Midbrain (tissue), 1 donor: ENCODE results near the gene ATP13A5.

Source experiments
- DNase-seq: peaks from one replicate; lab custom pipeline; 2025; lab: John Stamatoyannopoulos, UW

The ATP13A5 gene

DNA sequence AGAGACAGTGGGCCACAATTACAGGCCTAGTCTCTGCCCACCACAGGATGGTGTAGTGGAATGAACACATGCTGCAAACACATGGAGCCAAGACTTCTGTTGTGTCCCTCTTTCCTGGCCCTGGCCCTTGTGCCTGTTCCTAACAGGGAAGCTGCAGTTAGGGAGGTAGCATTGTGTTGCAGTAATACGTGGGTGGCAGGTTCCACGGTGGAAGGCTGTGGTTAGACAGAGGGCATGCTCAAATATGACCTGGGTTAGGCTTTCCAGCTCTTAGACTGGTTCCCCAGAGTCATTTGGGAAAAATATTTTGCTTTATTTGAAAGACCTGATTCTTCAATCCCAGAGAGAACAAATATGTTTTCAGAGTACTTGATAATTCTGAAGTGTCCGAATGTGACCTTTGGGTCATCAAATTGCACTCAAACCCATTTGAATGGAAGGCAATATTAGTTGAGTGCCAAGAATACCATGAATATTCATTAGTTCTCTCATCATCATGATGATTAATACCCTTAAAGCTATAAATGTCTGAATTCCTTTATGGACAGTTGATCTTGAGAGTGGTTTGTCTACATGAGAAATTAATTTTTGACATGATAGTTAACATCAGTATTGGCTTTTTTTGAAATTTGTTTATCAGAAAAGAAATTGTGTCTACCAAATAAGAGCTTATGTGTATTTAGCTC is 109.1 kb downstream of the ATP13A5 start:
- DNase-seq: no peak

DNA sequence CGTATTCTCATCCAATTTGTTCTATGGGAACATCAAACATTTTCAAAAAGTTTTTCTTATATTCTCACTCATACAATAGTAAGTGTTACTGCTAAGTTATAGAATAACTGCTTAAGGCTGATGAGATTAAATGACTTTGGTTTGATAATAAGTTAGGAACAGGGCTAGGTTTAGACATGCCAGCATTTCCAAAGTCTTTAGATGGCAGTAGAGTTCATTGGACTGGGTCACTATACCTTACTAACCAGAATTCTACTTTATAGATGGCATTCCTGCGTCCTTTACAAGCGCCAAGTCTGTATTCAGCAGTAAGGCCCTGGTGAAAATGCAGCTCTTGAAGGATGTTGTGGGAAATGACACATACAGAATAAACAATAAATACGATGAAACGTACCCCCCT is 115.8 kb downstream of the ATP13A5 start:
- no peak for DNase-seq

DNA sequence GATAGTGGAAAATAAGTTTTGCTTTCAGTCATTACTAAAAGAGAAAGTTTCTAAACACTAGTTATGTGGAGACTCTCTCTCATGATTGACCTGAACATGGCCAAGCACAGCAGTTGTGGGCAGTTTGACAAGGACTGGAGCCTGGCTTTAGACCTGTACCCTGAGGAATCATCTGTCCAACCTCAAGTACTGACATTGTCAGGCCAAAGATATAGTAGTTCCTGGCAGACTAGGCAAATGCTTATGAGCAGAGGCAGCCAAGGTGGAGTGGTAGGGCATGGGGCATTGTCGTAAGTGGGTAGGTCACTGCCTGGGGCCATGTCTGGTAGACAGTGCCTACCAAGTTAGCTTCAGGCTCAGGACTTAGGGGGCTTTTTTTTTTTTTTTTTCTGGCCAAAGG is 116.6 kb downstream of the ATP13A5 start:
- no peak for DNase-seq

DNA sequence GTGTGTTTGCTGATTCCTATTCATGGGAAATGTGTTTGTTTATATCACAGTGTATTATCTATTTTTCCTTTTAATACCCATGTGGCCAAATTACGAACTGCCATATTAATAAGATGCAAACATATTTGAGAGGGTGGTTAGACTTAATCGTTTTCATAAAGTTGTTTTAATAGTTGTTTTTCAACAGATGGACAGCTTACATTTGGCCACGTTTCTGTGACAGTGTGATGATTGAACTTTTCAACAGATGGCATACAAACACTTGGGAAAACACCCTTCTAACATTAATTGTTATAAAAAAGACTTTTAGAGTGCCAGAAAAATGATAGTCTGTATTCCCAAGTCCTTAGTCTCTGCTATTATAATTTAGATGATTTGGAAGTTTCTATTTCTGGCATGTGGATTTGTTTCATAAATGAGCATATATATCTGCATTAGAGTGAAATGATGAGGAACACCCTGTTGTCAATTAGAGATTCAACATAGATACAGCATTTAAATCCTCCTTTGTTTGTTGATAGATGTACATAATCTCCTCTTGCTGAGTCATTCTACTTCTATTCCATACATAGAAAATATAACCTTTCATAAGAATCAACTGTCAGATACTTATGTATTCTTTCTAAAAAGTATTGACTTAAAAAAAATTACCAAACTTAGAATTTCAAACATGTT is 124.4 kb downstream of the ATP13A5 start:
- DNase-seq: no peak

DNA sequence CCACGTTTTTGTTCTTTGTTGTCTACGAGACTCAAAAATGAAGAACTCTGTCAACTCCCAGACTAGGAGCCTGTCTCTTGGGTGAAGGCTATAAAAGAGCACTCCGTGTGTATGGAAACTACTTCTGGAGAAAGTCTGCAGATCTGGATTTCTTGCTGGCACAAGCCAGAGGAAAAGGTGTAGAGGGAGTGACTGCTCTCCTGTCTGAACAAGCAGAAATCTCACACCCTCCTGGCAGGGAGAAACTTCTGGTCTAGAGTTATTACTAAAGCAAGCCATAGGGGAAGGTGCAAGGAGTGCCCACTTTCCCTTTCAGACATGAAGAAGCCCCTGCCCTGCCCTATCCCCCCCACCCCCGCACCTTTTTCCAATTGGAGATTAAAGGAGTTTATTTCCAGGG is 128.1 kb downstream of the ATP13A5 start:
- no peak for DNase-seq

DNA sequence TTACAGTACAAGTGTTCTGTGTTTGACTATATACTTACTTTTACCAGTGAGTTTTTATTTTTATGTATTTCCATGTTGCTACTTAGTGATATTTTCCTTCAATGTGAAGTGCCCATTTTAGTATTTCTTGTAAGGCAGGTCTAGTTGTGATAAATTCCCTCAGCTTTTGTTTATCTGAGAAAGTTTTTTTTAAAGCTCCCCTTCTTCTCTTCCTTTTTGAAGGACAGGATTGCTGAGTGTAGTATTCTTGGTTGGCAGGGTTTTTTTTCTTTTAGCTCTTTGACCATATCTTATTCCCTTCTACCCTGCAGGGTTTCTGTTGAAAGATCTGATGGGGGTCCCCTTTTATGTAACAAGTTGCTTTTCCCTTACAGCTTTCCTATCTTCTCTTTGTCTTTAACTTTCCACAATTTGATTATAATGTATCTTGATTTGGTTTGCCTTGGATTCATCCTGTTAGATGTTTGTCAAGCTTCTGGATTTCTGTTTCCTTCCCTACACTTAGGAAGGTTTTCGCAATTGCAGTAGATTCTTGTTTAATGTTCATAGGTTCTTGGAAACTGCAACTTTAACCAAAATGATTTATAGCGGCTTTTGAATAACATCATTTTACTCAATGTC is 129.6 kb downstream of the ATP13A5 start:
- DNase-seq: no peak

DNA sequence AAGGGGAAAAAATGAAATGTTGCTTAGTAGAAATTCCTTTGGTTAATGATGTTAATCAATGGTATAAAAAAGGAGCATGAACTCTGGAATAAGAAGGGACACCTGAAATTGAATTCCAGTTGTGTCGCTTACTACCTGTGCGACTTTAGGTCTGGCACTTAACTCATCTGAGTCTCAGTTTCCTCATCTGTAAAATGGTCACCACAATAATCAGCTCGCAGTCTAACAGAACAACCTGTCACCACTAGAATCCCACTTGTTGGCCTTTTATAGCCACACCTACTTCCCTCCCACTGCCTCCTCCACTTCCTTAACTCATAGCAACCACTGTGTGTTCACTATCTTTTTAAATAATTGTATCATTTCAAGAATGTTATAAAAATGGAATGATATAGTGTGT is 135.0 kb downstream of the ATP13A5 start:
- no peak for DNase-seq

DNA sequence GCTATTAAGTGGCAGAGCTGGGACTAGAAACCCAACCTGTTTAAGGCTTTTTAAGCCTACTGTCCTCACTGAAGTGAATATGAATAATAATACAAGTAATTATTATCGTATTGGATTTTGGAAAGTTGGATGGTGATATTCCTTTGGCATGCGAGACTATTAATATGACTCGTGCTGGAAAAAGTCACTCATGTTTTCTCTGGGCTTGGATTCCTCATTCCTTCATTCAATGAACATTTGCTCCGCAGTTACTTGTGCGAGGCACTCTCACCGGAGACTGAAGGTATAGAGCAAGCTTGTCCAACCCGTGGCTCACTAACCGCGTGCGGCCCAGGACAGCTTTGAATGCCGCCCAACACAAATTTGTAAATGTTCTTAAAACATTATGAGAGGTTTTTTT is 136.8 kb downstream of the ATP13A5 start:
- DNase-seq: no peak

DNA sequence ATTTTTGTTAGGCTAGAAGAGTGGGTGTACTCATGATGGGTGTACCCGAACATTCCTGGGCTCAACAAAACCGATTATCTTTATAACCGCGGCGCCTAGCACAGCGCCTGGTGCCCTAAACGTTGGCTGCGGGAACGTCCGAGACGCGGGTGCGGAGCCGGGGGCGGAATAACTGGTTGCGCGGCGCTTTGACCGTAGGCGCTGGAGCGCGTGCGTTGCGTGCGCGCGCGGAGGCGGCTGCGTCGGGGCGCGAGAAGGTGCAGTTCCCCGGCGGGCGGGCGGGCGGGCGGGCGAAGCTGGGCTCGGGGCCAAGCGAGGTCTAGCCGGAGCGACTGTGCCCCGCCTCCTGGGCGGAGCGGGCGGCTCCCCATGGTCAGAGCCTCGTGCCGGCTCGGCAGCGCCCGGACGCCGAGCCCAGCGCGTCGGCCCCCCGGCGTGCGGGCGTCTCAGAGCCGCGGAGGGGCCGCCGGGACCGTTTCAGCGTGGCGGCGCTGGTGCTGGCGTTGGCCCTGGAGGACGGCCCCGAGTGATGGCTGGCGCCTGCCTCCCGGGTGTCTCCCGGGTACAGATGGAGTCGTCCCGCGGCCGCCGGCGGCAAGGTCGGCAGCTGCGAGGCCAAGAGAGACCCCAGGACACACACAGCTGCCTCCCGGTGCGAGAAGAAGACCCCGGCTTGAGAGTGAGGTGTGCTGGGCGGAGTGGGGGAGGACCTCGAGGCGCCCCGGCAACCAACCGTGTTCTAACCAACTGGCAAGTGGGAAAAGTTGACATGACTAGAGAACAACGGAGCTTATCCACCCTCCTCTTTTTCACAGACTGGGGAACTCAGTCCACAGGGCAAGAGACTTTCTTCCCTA is 137.5 kb downstream of the ATP13A5 start, which contains the start of gene PLAAT1:
TSS of gene PLAAT1 (plus strand) at position 373 of the 857 bp plus-strand sequence. CDS start 14,429 bp downstream, outside the sequence.
- peak; percentile 55 for DNase-seq

DNA sequence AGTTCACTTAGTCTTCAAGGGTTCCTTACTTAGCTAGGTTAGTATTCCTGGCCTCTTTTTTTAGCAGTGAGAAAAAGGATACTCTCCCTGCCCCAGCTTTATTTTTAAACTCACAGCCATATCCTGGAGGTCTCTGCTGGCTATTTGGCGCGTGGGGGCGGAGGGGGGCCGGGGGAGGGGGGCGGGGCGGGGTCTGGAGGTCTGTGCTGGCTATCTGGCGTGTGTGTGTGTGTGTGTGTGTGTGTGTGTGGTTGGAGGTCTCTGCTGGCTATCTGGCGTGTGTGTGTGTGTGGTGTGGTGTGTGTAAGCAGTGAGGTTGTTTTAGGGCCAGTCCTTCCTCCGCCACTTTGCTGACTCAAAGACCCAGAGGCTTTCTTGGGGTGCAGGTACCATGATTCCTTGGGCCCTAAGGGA is 138.1 kb downstream of the ATP13A5 start:
- DNase-seq: no peak

DNA sequence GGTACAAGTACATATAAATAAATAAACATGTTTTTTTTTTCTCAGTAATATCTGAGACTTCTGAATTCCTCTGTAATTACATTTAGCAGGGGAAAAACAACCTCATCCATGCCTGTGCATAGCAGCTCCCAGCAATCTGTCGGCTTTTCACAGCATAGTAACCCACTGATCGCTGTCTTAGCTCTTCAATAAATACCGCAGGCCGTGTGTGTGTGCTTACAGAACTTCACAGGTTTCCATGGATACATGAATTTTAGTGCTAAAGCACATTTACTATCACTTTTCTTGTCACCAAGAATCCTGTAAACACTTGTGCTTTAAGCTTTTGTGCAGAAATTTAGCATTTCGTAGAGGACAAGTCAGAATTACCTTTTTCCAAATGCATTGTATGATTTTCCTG is 141.5 kb downstream of the ATP13A5 start:
- DNase-seq: no peak

DNA sequence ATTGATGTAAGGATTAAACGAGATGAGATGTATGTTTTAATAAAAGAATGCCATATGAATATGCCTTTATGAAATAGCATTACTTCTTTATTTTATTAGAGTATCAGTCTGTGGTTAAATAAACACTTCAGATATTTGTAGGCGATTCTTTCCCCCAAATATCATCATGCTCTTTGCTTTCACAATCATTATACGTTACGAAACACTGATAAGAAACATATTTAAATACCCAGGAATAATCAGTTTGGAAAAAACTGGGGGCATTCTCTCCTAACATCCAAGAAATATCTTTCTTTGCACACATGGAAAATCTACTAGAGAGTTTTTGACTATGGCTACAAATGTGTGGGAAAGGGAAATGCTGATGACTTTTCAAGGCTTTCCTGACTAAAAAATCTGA is 142.0 kb downstream of the ATP13A5 start:
- DNase-seq: no peak

DNA sequence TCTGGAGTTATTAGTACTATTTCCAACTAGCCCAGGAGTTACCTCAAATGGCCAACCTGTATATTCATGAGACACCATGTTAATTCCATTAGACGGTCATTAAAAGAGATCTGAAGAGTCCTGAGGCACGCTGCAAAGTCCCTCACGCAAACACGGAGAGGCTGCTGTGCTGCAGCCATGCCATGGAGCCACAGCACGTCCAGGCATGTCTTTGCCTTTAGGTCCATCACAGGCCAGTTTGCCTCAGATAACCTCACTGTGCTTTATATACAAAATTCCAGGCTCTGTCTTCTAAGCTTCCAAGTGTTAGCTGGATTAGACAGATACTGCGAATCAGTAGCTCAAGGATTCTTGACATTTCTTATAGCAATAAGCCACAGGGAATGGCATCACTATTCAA is 147.4 kb downstream of the ATP13A5 start:
- DNase-seq: no peak

DNA sequence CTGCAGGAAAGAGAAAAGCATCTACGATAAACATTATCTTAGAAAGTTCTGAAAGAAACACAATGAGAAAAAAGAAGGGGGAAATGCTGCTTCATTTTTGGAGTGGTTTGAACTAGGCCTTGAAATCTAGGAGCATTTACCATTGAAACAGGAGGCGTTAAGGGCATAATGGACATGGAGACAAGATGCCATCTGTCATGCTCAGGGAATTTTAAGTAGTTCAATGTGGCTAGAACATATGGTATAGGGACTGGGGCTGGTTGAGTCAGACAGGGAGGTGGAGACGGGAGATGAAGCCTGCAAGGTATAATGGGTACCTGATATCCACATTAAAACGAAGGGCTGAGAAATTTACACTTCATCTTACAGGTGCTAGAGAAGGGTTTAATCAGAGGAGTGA is 147.9 kb downstream of the ATP13A5 start:
- DNase-seq: no peak

DNA sequence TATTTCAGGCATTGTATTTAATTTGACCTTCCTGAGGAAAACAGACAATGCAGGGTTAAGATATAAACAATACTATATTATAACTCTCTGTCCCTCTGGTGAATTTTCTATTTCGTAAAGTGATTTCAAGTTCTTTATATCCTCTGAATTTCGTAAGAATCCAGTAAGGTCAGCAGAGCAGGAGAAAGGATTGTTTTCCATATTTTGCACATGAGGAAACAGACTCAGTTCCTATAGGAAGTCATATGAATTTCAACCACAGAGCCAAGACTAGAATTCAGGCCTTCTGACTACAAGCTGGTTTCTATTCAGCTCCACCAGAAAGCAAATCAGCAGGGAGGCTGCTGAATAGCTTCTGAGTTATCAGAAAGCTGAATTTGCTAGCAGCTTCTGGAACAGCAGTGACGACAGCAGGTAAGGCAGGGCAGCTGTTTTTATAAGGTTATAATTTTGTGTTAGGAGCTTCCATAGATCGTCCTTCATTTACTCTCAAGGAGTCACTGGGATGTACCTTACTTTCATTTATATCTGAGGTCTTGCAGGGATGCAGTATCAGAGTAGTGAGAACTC is 148.6 kb downstream of the ATP13A5 start:
- no peak for DNase-seq

DNA sequence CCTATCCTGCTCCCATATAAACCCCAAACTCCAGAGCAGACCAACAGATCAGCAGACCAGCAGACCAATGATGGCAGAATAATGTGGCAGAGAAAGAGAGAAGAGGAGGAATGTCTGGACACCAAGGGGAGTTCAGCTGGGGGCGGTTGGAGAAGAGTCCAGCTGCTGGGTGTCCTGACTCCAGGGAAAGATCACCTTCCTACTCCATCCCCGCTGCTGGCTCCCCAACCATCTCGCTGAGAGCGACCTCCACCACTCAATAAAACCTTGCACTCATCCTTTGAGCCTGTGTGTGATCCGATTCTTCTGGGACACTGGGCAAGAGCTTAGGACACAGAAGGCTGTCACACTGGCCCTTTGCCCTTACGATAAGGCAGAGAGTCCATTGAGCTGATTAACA is 150.3 kb downstream of the ATP13A5 start:
- DNase-seq: no peak

DNA sequence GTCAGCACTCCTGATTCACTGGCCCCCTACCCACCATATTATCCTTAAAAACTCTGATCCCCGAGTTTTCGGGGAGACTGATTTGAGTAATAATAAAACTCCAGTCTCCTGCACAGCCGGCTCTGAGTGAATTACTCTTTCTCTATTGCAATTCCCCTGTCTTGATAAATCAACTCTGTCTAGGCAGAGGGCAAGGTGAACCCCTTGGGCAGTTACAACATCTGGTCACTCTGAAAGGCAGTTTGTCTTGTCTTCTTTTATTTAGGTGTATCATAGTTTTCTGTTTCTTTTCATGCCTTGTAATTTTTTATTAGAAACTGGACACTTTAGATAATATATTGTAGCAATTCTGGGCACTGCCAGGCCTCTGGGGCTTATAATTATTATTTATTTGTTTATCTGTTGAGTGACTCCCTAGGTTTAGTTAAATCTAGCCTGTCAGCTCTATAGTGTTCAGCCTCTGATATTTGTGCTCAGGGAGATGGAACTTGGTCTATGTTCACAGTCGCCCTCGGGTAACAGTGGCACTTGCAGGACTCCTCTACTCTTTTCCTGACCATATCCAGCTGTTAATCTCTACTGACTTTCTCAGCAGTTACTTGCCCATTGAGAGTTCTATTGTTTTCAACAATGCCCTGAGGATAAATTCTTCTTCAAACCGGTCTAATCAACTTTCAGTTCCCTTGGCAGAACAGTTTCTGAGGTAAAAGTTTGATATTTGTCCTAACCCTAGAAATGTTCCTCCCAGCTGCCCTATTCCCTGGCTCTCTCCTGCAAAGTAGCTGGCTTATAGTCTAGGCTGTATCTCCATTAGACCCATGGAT is 153.0 kb downstream of the ATP13A5 start:
- DNase-seq: no peak
